ENCODE data around the gene TPM2.

GRCh38 chr9:35691334-35691650 lies 1.6 kb upstream of the TPM2 start:
- no peak for TF ChIP-seq CTCF (IDR thresholded peaks at IDR 0.05)
- no peak for TF ChIP-seq POLR2AphosphoS5 (IDR thresholded peaks at IDR 0.05; ENCODE audit: insufficient read depth in 1 of 2, low read depth in 1 of 2)
- TF ChIP-seq POLR2A (IDR thresholded peaks at IDR 0.05): no peak
